ENCODE results near the gene PKP4. TPM values are rescaled to one million over a fixed set of nuclear protein-coding genes. Genes with fewer than 3 reads are reported as not detected.
A peak's percentile ranks its signal among the peaks of the same experiment; 100 is the strongest.

Gene PKP4
- total RNA-seq, 8 experiments from 2014 or later, result 17.8 to 43.0 (median 29.1) TPM

GRCh38 chr2:158661231-158661630, 204.5 kb downstream of the PKP4 start:
- in situ Hi-C loops (cut with MboI; ENCODE audit: low pct_unique_long_range_greater_than_20kb in 2 of 9, low sequenced_read_pairs in 9 of 9, unreplicated experiment in 9 of 9), result no loop called here
- H3K27ac ChIP-seq, result no peak overlapping the region
- H3K4me3 ChIP-seq, result no peak overlapping the region
- no peaks in the 10 kb centered on the region for H3K4me1 ChIP-seq (replicated peaks in 1 of 2)
- no peak for ATAC-seq (replicated peaks in 6 of 8)
- 40 to 100% (median 100%) methylated on average over 1 to 2 of the region's 14 CpGs; no CpG with 5 or more reads in 5 of the 10 experiments for WGBS, 10 experiments

GRCh38 chr2:158662421-158662820, 205.7 kb downstream of the PKP4 start:
- 80 to 95% (median 92%) methylated on average over 1 to 6 of the region's 6 CpGs; no CpG with 5 or more reads in 2 of the 10 experiments for whole genome bisulfite sequencing, 10 experiments
- in situ Hi-C loops (cut with MboI; ENCODE audit: low pct_unique_long_range_greater_than_20kb in 2 of 9, low sequenced_read_pairs in 9 of 9, unreplicated experiment in 9 of 9), result no loop called here
- no peaks in the 10 kb centered on the region for H3K4me1 ChIP-seq (replicated peaks in 1 of 2)
- no peak for ATAC-seq (replicated peaks in 6 of 8)
- no peak overlapping the region for H3K27ac ChIP-seq
- H3K4me3 ChIP-seq, result no peak overlapping the region

- H3K27ac ChIP-seq, result no peak overlapping the region
- in situ Hi-C loops (cut with MboI; ENCODE audit: low pct_unique_long_range_greater_than_20kb in 2 of 9, low sequenced_read_pairs in 9 of 9, unreplicated experiment in 9 of 9), result no loop called here
- ATAC-seq (replicated peaks in 6 of 8), result no peak
- WGBS, 10 experiments, result 40 to 100% (median 92%) methylated on average over 1 to 4 of the region's 6 CpGs; no CpG with 5 or more reads in 3 of the 10 experiments
- H3K4me1 ChIP-seq (replicated peaks in 1 of 2), result peaks cover 4 to 7% of the 10 kb centered on the region in 2 donors
- no peak overlapping the region for H3K4me3 ChIP-seq
Observed at GRCh38 chr2:158663796-158664195, 207.0 kb downstream of the PKP4 start.

DNA sequence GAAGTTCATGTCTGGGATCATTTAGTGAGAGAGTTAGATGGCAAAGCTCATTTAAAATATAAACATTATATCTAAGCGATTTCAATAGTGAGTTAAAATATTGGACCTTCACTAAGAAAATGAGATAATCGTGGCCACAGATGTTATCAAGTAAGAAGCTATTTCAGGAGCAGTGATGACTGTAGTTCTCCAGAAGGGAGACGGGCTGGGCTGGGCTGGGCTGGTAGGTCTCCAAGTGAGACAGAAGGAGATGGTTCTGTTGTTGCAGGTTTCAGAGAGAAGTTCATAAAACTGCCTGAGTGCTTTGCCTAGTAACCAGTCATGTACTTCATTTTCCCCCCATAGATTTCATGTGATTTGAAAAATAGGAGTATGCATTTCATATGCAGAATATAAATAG, 208.2 kb downstream of the PKP4 start:
- in situ Hi-C loops (cut with MboI; ENCODE audit: low pct_unique_long_range_greater_than_20kb in 2 of 9, low sequenced_read_pairs in 9 of 9, unreplicated experiment in 9 of 9), result no loop called here

GRCh38 chr2:158665536-158666302, 209.0 kb downstream of the PKP4 start:
- in situ Hi-C loops (cut with MboI; ENCODE audit: low pct_unique_long_range_greater_than_20kb in 2 of 9, low sequenced_read_pairs in 9 of 9, unreplicated experiment in 9 of 9), result no loop called here
- WGBS, 10 experiments, result 0 to 100% (median 76%) methylated on average over 1 to 5 of the region's 5 CpGs
- Histone ChIP-seq H3K27ac (no peak overlapping the region), H3K4me1 (replicated peaks in 1 of 2) (peaks cover 4 to 7% of the 10 kb centered on the region in 2 donors), H3K4me3 (no peak overlapping the region)
- ATAC-seq (replicated peaks in 6 of 8), result peak in 1 of 8 experiments; percentile 12

More for the DNA sequence above, 208.2 kb downstream of the PKP4 start:
- 0 to 100% (median 79%) methylated on average over 1 to 2 of the region's 3 CpGs; no CpG with 5 or more reads in 2 of the 10 experiments for WGBS, 10 experiments
- Histone ChIP-seq H3K4me3 (no peak overlapping the region), H3K4me1 (replicated peaks in 1 of 2) (peaks cover 4 to 7% of the 10 kb centered on the region in 2 donors), H3K27ac (no peak overlapping the region)
- ATAC-seq (replicated peaks in 6 of 8), result peak in 3 of 8 experiments; percentile 37 to 77 (median 53)

GRCh38 chr2:158666969-158667368, 210.2 kb downstream of the PKP4 start:
- Histone ChIP-seq H3K4me1 (replicated peaks in 1 of 2) (peaks cover 4 to 7% of the 10 kb centered on the region in 2 donors), H3K27ac (no peak overlapping the region), H3K4me3 (no peak overlapping the region)
- in situ Hi-C loops (cut with MboI; ENCODE audit: low pct_unique_long_range_greater_than_20kb in 2 of 9, low sequenced_read_pairs in 9 of 9, unreplicated experiment in 9 of 9), result no loop called here
- no peak for ATAC-seq (replicated peaks in 6 of 8)
- 90 to 100% (median 100%) methylated on average over 1 to 5 of the region's 8 CpGs; no CpG with 5 or more reads in 3 of the 10 experiments for WGBS, 10 experiments

- no peak for ATAC-seq (replicated peaks in 6 of 8)
- 50 to 100% (median 66%) methylated on average over 1 to 4 of the region's 4 CpGs; no CpG with 5 or more reads in 1 of the 10 experiments for WGBS, 10 experiments
- Histone ChIP-seq H3K4me1 (replicated peaks in 1 of 2) (peaks cover 4 to 7% of the 10 kb centered on the region in 2 donors), H3K4me3 (no peak overlapping the region), H3K27ac (no peak overlapping the region)
- in situ Hi-C loops (cut with MboI; ENCODE audit: low pct_unique_long_range_greater_than_20kb in 2 of 9, low sequenced_read_pairs in 9 of 9, unreplicated experiment in 9 of 9), result no loop called here
Observed at GRCh38 chr2:158667586-158667985, 210.8 kb downstream of the PKP4 start.

- peaks cover 4 to 7% of the 10 kb centered on the region in 2 donors for H3K4me1 ChIP-seq (replicated peaks in 1 of 2)
- in situ Hi-C loops (cut with MboI; ENCODE audit: low pct_unique_long_range_greater_than_20kb in 2 of 9, low sequenced_read_pairs in 9 of 9, unreplicated experiment in 9 of 9), result no loop called here
- no peak overlapping the region for H3K4me3 ChIP-seq
- no peak overlapping the region for H3K27ac ChIP-seq
- peak in 6 of 8 experiments; percentile 48 to 90 (median 76) for ATAC-seq (replicated peaks in 6 of 8)
- WGBS, 10 experiments, result 6 to 100% (median 48%) methylated on average over 1 to 5 of the region's 5 CpGs
Observed at GRCh38 chr2:158668001-158668765, 211.4 kb downstream of the PKP4 start.

DNA sequence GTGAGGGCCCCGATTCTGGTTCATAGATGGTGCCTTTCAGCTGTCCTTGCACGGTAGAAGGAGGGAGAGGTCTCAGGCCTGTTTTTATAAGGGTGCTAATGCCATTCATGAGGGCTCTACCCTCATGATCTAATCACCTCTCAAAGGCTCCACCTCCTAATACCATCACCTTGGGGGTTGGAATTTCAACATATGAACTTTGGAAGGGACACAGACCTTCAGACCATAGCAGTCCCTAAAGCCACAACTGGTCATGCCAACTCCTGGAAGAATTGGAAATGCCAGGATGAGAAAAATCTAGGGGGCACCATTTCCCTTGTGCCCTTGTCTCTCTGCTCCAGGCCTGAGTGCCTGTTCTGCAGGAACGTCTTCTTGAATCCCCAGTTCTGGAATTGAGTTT, 213.5 kb downstream of the PKP4 start:
- H3K4me3 ChIP-seq, result no peak overlapping the region
- 67 to 100% (median 100%) methylated on average over 1 to 2 of the region's 3 CpGs; no CpG with 5 or more reads in 2 of the 10 experiments for WGBS, 10 experiments
- in situ Hi-C loops (cut with MboI; ENCODE audit: low pct_unique_long_range_greater_than_20kb in 2 of 9, low sequenced_read_pairs in 9 of 9, unreplicated experiment in 9 of 9), result no loop called here
- no peak overlapping the region for H3K27ac ChIP-seq
- no peak for ATAC-seq (replicated peaks in 6 of 8)
- peaks cover 4 to 7% of the 10 kb centered on the region in 2 donors for H3K4me1 ChIP-seq (replicated peaks in 1 of 2)

DNA sequence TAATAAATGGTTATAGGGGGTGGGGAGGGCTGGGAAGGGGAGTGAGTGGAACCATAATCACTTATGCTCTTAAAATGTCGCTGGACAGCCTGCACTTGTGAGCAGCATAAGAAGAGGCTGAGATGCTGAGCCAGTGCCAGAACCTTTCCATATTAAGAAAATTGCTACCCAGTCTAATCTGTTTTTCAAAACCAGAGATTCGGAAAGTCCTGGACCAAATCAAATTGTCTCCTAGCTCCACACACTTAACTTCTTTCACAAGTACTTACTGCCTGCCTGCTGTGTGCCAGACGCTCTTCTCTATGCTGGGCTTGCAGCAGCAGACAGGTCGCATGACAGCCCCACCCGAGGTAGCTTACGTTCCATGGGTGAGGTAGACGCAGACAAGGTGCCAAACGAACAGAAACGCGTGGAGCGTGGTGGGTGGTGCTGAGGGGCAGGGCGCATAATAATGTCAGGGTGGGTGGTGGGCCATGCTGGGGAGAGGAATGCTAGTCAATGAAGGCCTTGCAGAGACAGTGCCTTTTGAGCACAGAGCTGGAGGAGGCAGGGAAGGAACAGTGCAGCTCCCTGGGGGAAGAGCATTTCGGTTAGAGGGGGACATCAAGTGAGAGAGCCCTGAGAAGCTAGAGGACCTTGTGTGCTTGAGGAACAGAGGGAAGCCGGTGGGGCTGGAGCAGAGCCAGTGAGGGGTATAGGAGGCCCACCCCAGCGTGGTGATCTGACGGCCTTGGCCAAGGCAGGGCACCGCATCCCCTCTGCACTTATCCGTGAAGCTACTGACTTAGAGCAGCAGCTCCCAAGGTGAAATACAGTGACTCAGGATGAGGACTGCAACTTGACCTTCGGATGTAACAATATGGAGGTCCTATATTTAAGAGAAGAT, 214.9 kb downstream of the PKP4 start:
- ATAC-seq (replicated peaks in 6 of 8), result no peak
- H3K4me3 ChIP-seq, result no peak overlapping the region
- in situ Hi-C loops (cut with MboI; ENCODE audit: low pct_unique_long_range_greater_than_20kb in 2 of 9, low sequenced_read_pairs in 9 of 9, unreplicated experiment in 9 of 9), result no loop called here
- no peak overlapping the region for H3K27ac ChIP-seq
- 62 to 100% (median 100%) methylated on average over 1 to 9 of the region's 19 CpGs; no CpG with 5 or more reads in 3 of the 10 experiments for WGBS, 10 experiments
- peaks cover 6 to 7% of the 10 kb centered on the region in 2 donors for H3K4me1 ChIP-seq (replicated peaks in 1 of 2)

- no peak overlapping the region for H3K27ac ChIP-seq
- WGBS, 10 experiments, result 50 to 100% (median 92%) methylated on average over 1 to 3 of the region's 3 CpGs; no CpG with 5 or more reads in 5 of the 10 experiments
- ATAC-seq (replicated peaks in 6 of 8), result peak in 2 of 8 experiments; percentile 32 to 37
- H3K4me1 ChIP-seq (replicated peaks in 1 of 2), result peaks cover 13 to 14% of the 10 kb centered on the region in 2 donors
- in situ Hi-C loops (cut with MboI; ENCODE audit: low pct_unique_long_range_greater_than_20kb in 2 of 9, low sequenced_read_pairs in 9 of 9, unreplicated experiment in 9 of 9), result no loop called here
- no peak overlapping the region for H3K4me3 ChIP-seq
Observed at GRCh38 chr2:158676295-158676694, 219.5 kb downstream of the PKP4 start.

GRCh38 chr2:158676696-158677095, 219.9 kb downstream of the PKP4 start:
- Histone ChIP-seq H3K4me3 (no peak overlapping the region), H3K4me1 (replicated peaks in 1 of 2) (peaks cover 13 to 14% of the 10 kb centered on the region in 2 donors), H3K27ac (no peak overlapping the region)
- peak in 1 of 8 experiments; percentile 26 for ATAC-seq (replicated peaks in 6 of 8)
- in situ Hi-C loops (cut with MboI; ENCODE audit: low pct_unique_long_range_greater_than_20kb in 2 of 9, low sequenced_read_pairs in 9 of 9, unreplicated experiment in 9 of 9), result no loop called here
- WGBS, 10 experiments, result 68 to 93% (median 90%) methylated on average over 1 to 5 of the region's 7 CpGs; no CpG with 5 or more reads in 3 of the 10 experiments

Measured in motor neuron (in vitro differentiated cells).